ENCODE results near the gene DACH2. TPM values are rescaled to one million over a fixed set of nuclear protein-coding genes. Genes with fewer than 3 reads are reported as not detected.

DACH2 gene
- total and polyA plus RNA-seq, 11 donors: not detected

DNA sequence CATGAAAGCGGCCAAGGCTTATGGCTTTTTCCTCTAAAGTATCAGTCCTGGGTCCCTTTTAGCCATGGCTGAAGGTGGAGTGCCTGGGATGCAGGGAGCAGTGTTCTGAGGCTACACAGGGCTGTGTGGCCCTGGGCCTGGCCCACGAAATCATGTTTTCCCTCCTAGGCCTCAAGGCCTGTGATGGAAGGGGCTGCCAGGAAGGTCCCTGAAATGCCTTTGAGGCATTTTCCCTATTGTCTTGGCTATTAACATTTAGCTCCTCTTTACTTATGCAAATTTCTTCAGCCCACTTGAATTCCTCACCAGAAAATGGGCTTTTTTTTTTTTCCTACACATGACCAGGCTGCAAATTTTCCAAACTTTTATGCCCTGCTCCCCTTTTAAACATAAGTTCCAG is 657.0 kb downstream of the DACH2 start:
- Histone ChIP-seq H3K4me1 (no peaks in the 10 kb centered on the region), H3K27me3 (no peaks in the 10 kb centered on the region), H3K4me3 (no peak overlapping the region), H3K36me3 (no peaks in the 10 kb centered on the region), H3K9me3 (peaks cover 0 to 9% (median 0%) of the 10 kb centered on the region in 12 donors), H3K27ac (no peak overlapping the region)
- no peak for TF ChIP-seq POLR2A (IDR thresholded peaks at IDR 0.05)
- TF ChIP-seq, protein P1, sequence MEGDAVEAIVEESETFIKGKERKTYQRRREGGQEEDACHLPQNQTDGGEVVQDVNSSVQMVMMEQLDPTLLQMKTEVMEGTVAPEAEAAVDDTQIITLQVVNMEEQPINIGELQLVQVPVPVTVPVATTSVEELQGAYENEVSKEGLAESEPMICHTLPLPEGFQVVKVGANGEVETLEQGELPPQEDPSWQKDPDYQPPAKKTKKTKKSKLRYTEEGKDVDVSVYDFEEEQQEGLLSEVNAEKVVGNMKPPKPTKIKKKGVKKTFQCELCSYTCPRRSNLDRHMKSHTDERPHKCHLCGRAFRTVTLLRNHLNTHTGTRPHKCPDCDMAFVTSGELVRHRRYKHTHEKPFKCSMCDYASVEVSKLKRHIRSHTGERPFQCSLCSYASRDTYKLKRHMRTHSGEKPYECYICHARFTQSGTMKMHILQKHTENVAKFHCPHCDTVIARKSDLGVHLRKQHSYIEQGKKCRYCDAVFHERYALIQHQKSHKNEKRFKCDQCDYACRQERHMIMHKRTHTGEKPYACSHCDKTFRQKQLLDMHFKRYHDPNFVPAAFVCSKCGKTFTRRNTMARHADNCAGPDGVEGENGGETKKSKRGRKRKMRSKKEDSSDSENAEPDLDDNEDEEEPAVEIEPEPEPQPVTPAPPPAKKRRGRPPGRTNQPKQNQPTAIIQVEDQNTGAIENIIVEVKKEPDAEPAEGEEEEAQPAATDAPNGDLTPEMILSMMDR (IDR thresholded peaks at IDR 0.05): no peak
- ATAC-seq (no peak), DNase-seq (no peak)
- WGBS, 4 donors: 62 to 84% (median 68%) methylated on average over 2 of the region's 2 CpGs
- intact Hi-C loops (cut with DNase I): loop anchor here in 2 of 10 donors (10.0 kb wide), 1 partner anchor 140 kb away; no protein-coding TSS in a partner anchor

GRCh38 chrX:86806786-86807185 is 658.5 kb downstream of the DACH2 start:
- Histone ChIP-seq H3K4me1 (no peaks in the 10 kb centered on the region), H3K4me3 (no peak overlapping the region), H3K9me3 (peaks cover 0 to 9% (median 0%) of the 10 kb centered on the region in 12 donors), H3K36me3 (no peaks in the 10 kb centered on the region), H3K27ac (no peak overlapping the region), H3K27me3 (no peaks in the 10 kb centered on the region)
- WGBS, 4 donors: 15 to 40% (median 28%) methylated on average over 2 of the region's 2 CpGs
- intact Hi-C loops (cut with DNase I): loop anchor here in 2 of 10 donors (10.0 kb wide), 1 partner anchor 138 kb away; no protein-coding TSS in a partner anchor
- DNase-seq (no peak), ATAC-seq (no peak)
- no peak for TF ChIP-seq POLR2A (IDR thresholded peaks at IDR 0.05)
- TF ChIP-seq, protein P1 (IDR thresholded peaks at IDR 0.05): peak in 7 of 12 donors; percentile 8 to 30 (median 16)

GRCh38 chrX:86809651-86810050 is 661.4 kb downstream of the DACH2 start:
- DNase-seq (no peak), ATAC-seq (no peak)
- WGBS, 4 donors: 27 to 53% (median 38%) methylated on average over 2 of the region's 2 CpGs
- no peaks in the 10 kb centered on the region for H3K27me3 ChIP-seq
- no peaks in the 10 kb centered on the region for H3K36me3 ChIP-seq
- no peak overlapping the region for H3K4me3 ChIP-seq
- intact Hi-C loops (cut with DNase I): loop anchor here in 2 of 10 donors (10.0 kb wide), 1 partner anchor 135 kb away; no protein-coding TSS in a partner anchor
- H3K9me3 ChIP-seq: peaks cover 0 to 9% (median 0%) of the 10 kb centered on the region in 12 donors
- no peaks in the 10 kb centered on the region for H3K4me1 ChIP-seq
- no peak overlapping the region for H3K27ac ChIP-seq
- no peak for TF ChIP-seq POLR2A (IDR thresholded peaks at IDR 0.05)

DNA sequence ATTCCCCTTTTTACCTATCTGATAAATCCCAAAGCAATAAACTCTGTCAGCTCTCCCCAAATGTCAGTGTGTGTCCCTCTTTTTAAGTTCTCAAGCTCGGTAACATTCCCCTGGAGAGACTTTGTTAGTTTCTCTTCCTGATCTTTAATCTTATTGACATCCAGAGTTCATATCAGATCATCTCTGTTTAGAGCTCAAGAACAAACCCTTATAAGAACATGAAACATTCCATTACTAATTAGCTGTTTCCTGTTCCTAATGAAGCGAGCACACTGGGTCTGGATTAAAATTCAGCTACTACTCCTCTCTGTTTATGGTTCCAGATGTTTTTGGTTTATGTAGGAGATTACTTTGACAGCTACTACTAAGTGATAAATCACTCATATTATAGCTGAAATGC is 681.5 kb downstream of the DACH2 start:
- WGBS, 4 donors: 26 to 49% (median 38%) methylated on average over 2 of the region's 2 CpGs
- TF ChIP-seq, protein P1 (IDR thresholded peaks at IDR 0.05): no peak
- no peak for TF ChIP-seq POLR2A (IDR thresholded peaks at IDR 0.05)

GRCh38 chrX:86830685-86831084 is 682.4 kb downstream of the DACH2 start:
- H3K9me3 ChIP-seq: no peaks in the 10 kb centered on the region
- intact Hi-C loops (cut with DNase I): no loop called here
- TF ChIP-seq, protein P1 (IDR thresholded peaks at IDR 0.05): no peak
- no peak for TF ChIP-seq POLR2A (IDR thresholded peaks at IDR 0.05)

More for the DNA sequence above, 681.5 kb downstream of the DACH2 start:
- no peak for DNase-seq
- ATAC-seq: no peak
- H3K27ac ChIP-seq: no peak overlapping the region
- no peak overlapping the region for H3K4me3 ChIP-seq
- intact Hi-C loops (cut with DNase I): no loop called here
- no peaks in the 10 kb centered on the region for H3K4me1 ChIP-seq
- H3K9me3 ChIP-seq: no peaks in the 10 kb centered on the region
- no peaks in the 10 kb centered on the region for H3K36me3 ChIP-seq
- H3K27me3 ChIP-seq: no peaks in the 10 kb centered on the region

More at GRCh38 chrX:86830685-86831084, 682.4 kb downstream of the DACH2 start:
- no peaks in the 10 kb centered on the region for H3K27me3 ChIP-seq
- DNase-seq: no peak
- no peak for ATAC-seq
- H3K36me3 ChIP-seq: no peaks in the 10 kb centered on the region
- no peaks in the 10 kb centered on the region for H3K4me1 ChIP-seq
- H3K27ac ChIP-seq: no peak overlapping the region
- H3K4me3 ChIP-seq: no peak overlapping the region
